Activated CD4-positive, alpha-beta T cell treated with anti-CD3 and anti-CD28 coated beads, Interleukin-2, amount 10 ng/mL, durations not matched to agents 7 days and 5 days (primary cell): ENCODE data around the gene LRRC26. TPM values are rescaled to one million over a fixed set of nuclear protein-coding genes. Genes with fewer than 3 reads are reported as not detected.
"Not testable (repeated sequence)": the region's sequence is repeated elsewhere in the genome, so short reads cannot be mapped to it uniquely, and the experiment has no call there.

Experiments
- CTCF ChIA-PET: fragments of 350-600 bp; sonication (Branson Sonifier 250); formaldehyde crosslinking; loops from one replicate; lab custom pipeline; 2021; ENCODE audit warnings: antibody characterized with exemption; lab: Charles Lee
- POLR2A ChIA-PET: fragments of 350-600 bp; sonication (Branson Sonifier 250); formaldehyde crosslinking; loops from one replicate; lab custom pipeline; 2021; ENCODE audit warnings: antibody characterized with exemption; lab: Charles Lee
- DNase-seq: peaks from one replicate; pipeline ENCODE4 v3.0.0-alpha.2; 2020
- H3K27ac Mint-ChIP-seq: one replicate; pipeline ENCODE4 v1.8.0; 2021; ENCODE audit warnings: mild to moderate bottlenecking, moderate library complexity, mixed read lengths
- H3K27me3 Mint-ChIP-seq: one replicate; pipeline ENCODE4 v1.8.0; 2021; ENCODE audit warnings: mixed read lengths
- H3K36me3 Mint-ChIP-seq: one replicate; pipeline ENCODE4 v1.8.0; 2021; ENCODE audit warnings: low read depth, mixed read lengths
- H3K4me1 Mint-ChIP-seq: one replicate; pipeline ENCODE4 v1.8.0; 2021; ENCODE audit warnings: mixed read lengths
- H3K4me3 Mint-ChIP-seq: one replicate; pipeline ENCODE4 v1.8.0; 2021; ENCODE audit warnings: mild to moderate bottlenecking, moderate library complexity, mixed read lengths
- H3K9me3 Mint-ChIP-seq: one replicate; pipeline ENCODE4 v1.8.0; 2021; ENCODE audit warnings: mixed read lengths
- microRNA-seq: library from miRNA; unstranded; fragments of <30 nt; microRNA quantifications from one replicate; pipeline ENCODE4 v1.2.0, GENCODE V29; 2021; ENCODE audit warnings: borderline microRNAs expressed, borderline replicate concordance
- total RNA-seq, 2 experiments: library from RNA; stranded (reverse); gene quantifications; one replicate each; pipeline ENCODE4 v1.2.3, GENCODE V29; 2021

Gene LRRC26
- total RNA-seq, 2 experiments from 2014 or later = not detected

DNA sequence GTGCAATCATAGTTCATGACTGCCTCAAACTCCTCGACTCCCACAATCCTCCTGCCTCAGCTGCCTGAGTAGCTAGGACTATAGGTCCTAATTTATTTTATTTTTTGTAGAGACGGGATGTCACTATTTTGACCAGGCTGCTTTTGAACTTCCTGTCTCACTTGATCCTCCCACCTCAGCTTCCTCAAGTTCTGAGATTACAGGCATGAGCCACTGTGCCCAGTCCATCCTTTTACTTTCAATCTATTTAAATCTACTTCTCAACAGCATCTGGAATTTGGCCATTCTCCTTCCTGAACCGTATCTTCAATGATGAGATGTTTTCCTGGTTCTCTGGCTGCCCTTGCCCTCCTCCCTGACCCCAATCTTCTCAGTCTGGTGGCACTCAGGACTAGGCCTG, 43.1 kb downstream of the LRRC26 start:
- CTCF ChIA-PET = no interaction called here
- Mint-ChIP-seq H3K4me1 (peaks cover 42% of the 10 kb centered on the region), H3K27ac (peak overlapping the region; percentile 91), H3K9me3 (no peaks in the 10 kb centered on the region), H3K36me3 (peaks cover 3% of the 10 kb centered on the region), H3K4me3 (peak overlapping the region; percentile 77), H3K27me3 (no peaks in the 10 kb centered on the region)
- POLR2A ChIA-PET = no interaction called here
- no peak for DNase-seq

DNA sequence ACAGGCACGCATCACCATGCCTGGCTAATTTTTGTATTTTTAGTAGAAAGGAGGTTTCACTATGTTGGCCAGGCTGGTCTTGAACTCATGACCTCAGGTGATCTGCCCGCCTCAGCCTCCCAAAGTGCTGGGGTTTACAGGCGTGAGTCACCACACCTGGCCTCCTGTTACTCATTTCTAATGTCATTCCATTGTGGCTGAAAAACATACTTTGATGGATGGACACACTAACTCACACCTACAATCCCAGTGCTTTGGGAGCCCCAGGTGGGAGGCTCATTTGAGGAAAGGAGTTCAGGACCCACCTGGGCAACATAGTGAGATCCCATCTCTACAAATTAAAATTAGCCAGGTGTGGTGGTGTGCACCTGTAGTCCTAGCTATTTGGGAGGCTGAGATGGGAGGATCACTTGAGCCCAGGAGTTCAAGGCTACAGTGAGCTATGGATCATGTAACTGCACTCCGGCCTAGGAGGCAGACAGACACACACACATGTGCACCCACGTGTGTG, 45.8 kb downstream of the LRRC26 start:
- not testable (repeated sequence) for H3K27ac Mint-ChIP-seq, H3K36me3 Mint-ChIP-seq, H3K4me3 Mint-ChIP-seq, H3K27me3 Mint-ChIP-seq, DNase-seq, H3K9me3 Mint-ChIP-seq
- POLR2A ChIA-PET = interaction anchor here (0.6 kb wide), 1 partner anchor 77 kb away, joined by 3 read pairs; no protein-coding TSS in a partner anchor
- CTCF ChIA-PET = interaction anchor here (1.0 to 2.6 kb wide), 3 partner anchors 103 to 113 kb away, joined by 3 to 9 read pairs (median 8); partner anchors contain the start of gene RNF224
- H3K4me1 Mint-ChIP-seq = peaks cover 42% of the 10 kb centered on the region

DNA sequence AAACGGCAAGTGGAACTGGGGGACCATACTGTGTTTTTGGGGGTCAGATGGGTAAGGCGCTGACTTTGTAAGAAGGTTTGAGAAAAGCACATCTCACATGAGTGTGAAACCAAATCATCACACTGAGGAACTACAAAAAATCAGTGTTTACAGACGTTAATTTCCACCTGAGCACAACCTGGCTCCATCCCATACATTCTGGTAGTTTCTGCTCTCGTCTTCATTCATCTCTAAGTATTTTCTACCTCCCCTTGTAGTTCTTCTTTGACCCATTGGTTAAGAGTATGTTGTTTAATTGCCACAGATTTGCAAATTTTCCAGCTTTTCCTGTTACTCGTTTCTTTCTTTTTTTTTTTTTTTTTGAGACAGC, 46.4 kb downstream of the LRRC26 start:
- ChIA-PET CTCF (interaction anchor here (0.6 to 2.6 kb wide), 4 partner anchors 104 to 405 kb away, joined by 3 to 9 read pairs (median 6); partner anchors contain the start of gene RNF224), POLR2A (no interaction called here)
- Mint-ChIP-seq H3K27me3 (no peaks in the 10 kb centered on the region), H3K4me1 (peaks cover 38% of the 10 kb centered on the region), H3K36me3 (peaks cover 3% of the 10 kb centered on the region), H3K4me3 (no peak overlapping the region), H3K27ac (peak overlapping the region; percentile 17), H3K9me3 (no peaks in the 10 kb centered on the region)
- DNase-seq = no peak

DNA sequence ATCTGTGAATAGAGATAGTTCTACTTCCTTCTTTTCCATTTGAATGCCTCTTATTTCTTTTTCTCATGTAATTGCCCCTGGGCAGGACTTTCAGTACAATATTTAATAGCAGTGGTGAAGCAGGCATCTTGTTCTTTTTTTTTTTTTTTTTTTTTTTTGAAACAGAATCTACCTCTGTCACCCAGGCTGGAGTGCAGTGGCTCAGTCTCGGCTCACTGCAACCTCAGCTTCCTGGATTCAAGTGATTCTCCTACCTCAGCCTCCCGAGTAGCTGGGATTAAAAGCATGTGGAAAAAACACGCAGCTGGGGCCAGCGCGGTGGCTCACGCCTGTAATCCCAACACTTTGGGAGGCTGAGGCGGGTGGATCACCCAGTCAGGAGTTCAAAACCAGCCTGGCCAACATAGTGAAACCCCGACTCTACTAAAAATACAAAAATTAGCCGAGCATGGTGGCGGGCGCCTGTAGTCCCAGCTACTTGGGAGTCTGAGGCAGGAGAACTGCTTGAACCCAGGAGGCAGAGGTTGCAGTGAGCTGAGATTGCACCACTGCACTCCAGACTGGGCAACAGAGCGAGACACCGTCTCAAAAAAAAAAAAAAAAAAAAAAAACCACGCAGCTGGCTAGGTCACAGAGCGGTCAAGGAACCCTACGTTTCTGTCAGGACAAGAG, 46.9 kb downstream of the LRRC26 start:
- CTCF ChIA-PET = interaction anchor here (0.6 to 2.6 kb wide), 4 partner anchors 104 to 406 kb away, joined by 3 to 9 read pairs (median 6); partner anchors contain the start of gene RNF224
- DNase-seq, POLR2A ChIA-PET, H3K9me3 Mint-ChIP-seq, H3K27ac Mint-ChIP-seq, H3K36me3 Mint-ChIP-seq, H3K27me3 Mint-ChIP-seq, H3K4me3 Mint-ChIP-seq: not testable (repeated sequence)
- H3K4me1 Mint-ChIP-seq = peaks cover 33% of the 10 kb centered on the region

DNA sequence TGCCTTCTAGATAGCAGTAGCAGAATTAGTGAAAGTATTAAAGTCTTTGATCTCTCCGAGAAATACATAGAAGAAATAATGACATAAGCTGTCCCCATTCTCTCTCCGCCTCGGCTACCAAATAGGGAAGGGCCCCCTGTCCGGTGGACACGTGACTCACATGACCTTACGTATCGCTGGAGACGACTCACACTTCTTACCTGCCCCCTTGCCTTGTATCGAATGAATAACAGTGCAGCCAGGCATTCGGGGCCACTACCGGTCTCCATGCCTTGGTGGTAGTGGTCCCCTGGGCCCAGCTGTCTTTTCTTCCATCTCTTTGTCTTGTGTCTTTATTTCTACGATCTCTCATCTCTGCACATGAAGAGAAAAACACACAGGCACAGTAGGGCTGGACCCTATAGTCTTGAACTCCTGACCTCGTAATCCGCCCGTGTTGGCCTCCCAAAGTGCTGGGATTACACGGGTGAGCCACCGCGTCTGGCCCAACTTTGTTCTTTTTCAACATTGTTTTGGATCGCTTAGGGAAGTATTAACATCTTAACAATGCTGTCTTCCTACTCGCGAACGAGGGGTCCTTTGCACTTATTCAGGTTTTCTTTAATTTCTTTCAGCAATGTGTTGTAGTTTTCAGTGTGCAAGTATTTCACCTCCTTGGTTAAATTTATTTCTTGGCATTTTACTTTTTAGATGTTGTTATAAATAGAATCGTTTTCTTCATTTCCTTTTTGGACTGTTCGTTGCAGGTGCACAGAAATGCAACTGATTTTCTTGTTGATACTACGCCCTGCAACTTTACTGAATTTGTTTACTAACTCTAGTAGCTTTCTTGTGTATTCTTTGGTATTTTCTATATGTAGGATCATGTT, 47.7 kb downstream of the LRRC26 start:
- POLR2A ChIA-PET = not testable (repeated sequence)

More for the DNA sequence above, 47.7 kb downstream of the LRRC26 start:
- CTCF ChIA-PET = interaction anchor here (2.6 kb wide), 1 partner anchor 115 kb away, joined by 8 read pairs; no protein-coding TSS in a partner anchor
- not testable (repeated sequence) for H3K27me3 Mint-ChIP-seq, H3K4me3 Mint-ChIP-seq, H3K36me3 Mint-ChIP-seq, H3K27ac Mint-ChIP-seq, DNase-seq, H3K9me3 Mint-ChIP-seq
- H3K4me1 Mint-ChIP-seq = peaks cover 26% of the 10 kb centered on the region

Small RNA genes lying within 50 kb of the gene (microRNA-seq; reads per million reads assigned to microRNA genes)
- gene MIR3621 = not detected

Other genes with a start within 250 kb of the LRRC26 start
- gene FBXW5, start 225.3 kb downstream of the LRRC26 start, total RNA-seq = 100 to 1,000 TPM; 116 to 123 TPM
- 1 to 10 TPM in 1 of 2 experiments, under 1 TPM in 1; 0.85 to 1.8 TPM for gene C8G, start 224.8 kb downstream of the LRRC26 start, total RNA-seq
- 1 to 10 TPM; 3.1 to 3.5 TPM for gene LCN12, start 217.8 kb downstream of the LRRC26 start, total RNA-seq
- 10 to 100 TPM; 22.1 to 24.0 TPM for gene PTGDS, start 192.5 kb downstream of the LRRC26 start, total RNA-seq
- gene LCNL1, start 187.1 kb downstream of the LRRC26 start, total RNA-seq = under 1 TPM; 0.48 to 0.67 TPM
- gene PAXX, start 177.6 kb downstream of the LRRC26 start, total RNA-seq = 10 to 100 TPM; 80.2 to 98.4 TPM
- 1 to 10 TPM; 2.6 to 4.4 TPM for gene CLIC3, start 173.5 kb downstream of the LRRC26 start, total RNA-seq
- gene ABCA2, start 141.8 kb downstream of the LRRC26 start, total RNA-seq = 10 to 100 TPM; 67.7 to 70.3 TPM
- gene FUT7, start 138.0 kb downstream of the LRRC26 start, total RNA-seq = 10 to 100 TPM in 1 of 2 experiments, 1 to 10 TPM in 1; 8.9 to 10.3 TPM
- gene NPDC1, start 123.9 kb downstream of the LRRC26 start, total RNA-seq = 10 to 100 TPM; 35.5 to 41.4 TPM
- gene ENTPD2, start 116.0 kb downstream of the LRRC26 start, total RNA-seq = not detected
- gene SAPCD2, start 99.5 kb downstream of the LRRC26 start, total RNA-seq = 10 to 100 TPM; 33.8 to 40.6 TPM
- 10 to 100 TPM; 19.1 to 21.9 TPM for gene UAP1L1, start 92.5 kb downstream of the LRRC26 start, total RNA-seq
- 10 to 100 TPM; 43.0 to 55.0 TPM for gene MAN1B1, start 83.1 kb downstream of the LRRC26 start, total RNA-seq
- 100 to 1,000 TPM; 206 to 259 TPM for gene DPP7, start 55.3 kb downstream of the LRRC26 start, total RNA-seq
- gene GRIN1, start 30.9 kb downstream of the LRRC26 start, total RNA-seq = under 1 TPM in 1 of 2 experiments, not detected in 1; 0.05 TPM
- gene TMEM210, start 2.0 kb upstream of the LRRC26 start, total RNA-seq = not detected
- 10 to 100 TPM; 61.3 to 76.1 TPM for gene ANAPC2, start 18.5 kb upstream of the LRRC26 start, total RNA-seq
- gene SSNA1, start 18.6 kb upstream of the LRRC26 start, total RNA-seq = 10 to 100 TPM; 74.8 to 81.3 TPM
- gene TPRN, start 30.7 kb upstream of the LRRC26 start, total RNA-seq = 1 to 10 TPM; 8.9 TPM
- 10 to 100 TPM; 28.5 to 34.0 TPM for gene TMEM203, start 35.6 kb upstream of the LRRC26 start, total RNA-seq
- 10 to 100 TPM; 38.4 to 44.2 TPM for gene NDOR1, start 35.6 kb upstream of the LRRC26 start, total RNA-seq
- 1 to 10 TPM; 2.1 to 2.7 TPM for gene RNF208, start 52.2 kb upstream of the LRRC26 start, total RNA-seq
- under 1 TPM; 0.35 to 0.72 TPM for gene CYSRT1, start 55.1 kb upstream of the LRRC26 start, total RNA-seq
- under 1 TPM in 1 of 2 experiments, not detected in 1; 0.10 TPM for gene RNF224, start 57.5 kb upstream of the LRRC26 start, total RNA-seq
- gene SLC34A3, start 60.9 kb upstream of the LRRC26 start, total RNA-seq = not detected
- 100 to 1,000 TPM; 355 to 382 TPM for gene TUBB4B, start 71.2 kb upstream of the LRRC26 start, total RNA-seq
- gene STPG3, start 81.2 kb upstream of the LRRC26 start, total RNA-seq = not detected
- gene NELFB, start 85.3 kb upstream of the LRRC26 start, total RNA-seq = 10 to 100 TPM; 54.1 to 66.6 TPM
- 1 to 10 TPM; 6.0 to 7.1 TPM for gene TOR4A, start 107.7 kb upstream of the LRRC26 start, total RNA-seq
- under 1 TPM; 0.32 to 0.44 TPM for gene NRARP, start 132.2 kb upstream of the LRRC26 start, total RNA-seq